ENCODE results near the gene PGGHG. TPM values are rescaled to one million over a fixed set of nuclear protein-coding genes. Genes with fewer than 3 reads are reported as not detected.

Gene PGGHG
- total and polyA plus RNA-seq, 2 of the 13 experiments (the other 11 are each of a cell fraction or from before 2014, with no cell fraction given): 5.9 to 14.8 TPM

GRCh38 chr11:307766-308708 is 19.1 kb downstream of the PGGHG start, which contains the start of gene IFITM2 (continued):
- TF ChIP-seq ZNF687 (CRISPR knock-in tag; IDR thresholded peaks at IDR 0.05) (peak; percentile 70), PHF21A (CRISPR knock-in tag; IDR thresholded peaks at IDR 0.05) (0 out of 2 replicates have a peak, but pooled peaks have one; percentile 24), TGIF2 (CRISPR knock-in tag; IDR thresholded peaks at IDR 0.05) (peak; percentile 57; the same call in 1 of the 2 replicates), KAT8 (CRISPR knock-in tag; IDR thresholded peaks at IDR 0.05) (peak; percentile 34; the same call in 1 of the 2 replicates), RXRB (CRISPR knock-in tag; IDR thresholded peaks at IDR 0.05; ENCODE audit: borderline replicate concordance) (peak; percentile 45; the same call in 1 of the 2 replicates), ELF1 (CRISPR knock-in tag; IDR thresholded peaks at IDR 0.05) (0 out of 2 replicates have a peak, but pooled peaks have one; percentile 18), THAP11 (CRISPR knock-in tag; IDR thresholded peaks at IDR 0.05) (peak; percentile 40; the same call in 1 of the 2 replicates)
